Measurements from ENCODE around the gene C12orf76. TPM values are rescaled to one million over a fixed set of nuclear protein-coding genes. Genes with fewer than 3 reads are reported as not detected.

C12orf76 gene
- total and polyA plus RNA-seq, 4 donors, result 15.4 to 30.5 (median 23.9) TPM

DNA sequence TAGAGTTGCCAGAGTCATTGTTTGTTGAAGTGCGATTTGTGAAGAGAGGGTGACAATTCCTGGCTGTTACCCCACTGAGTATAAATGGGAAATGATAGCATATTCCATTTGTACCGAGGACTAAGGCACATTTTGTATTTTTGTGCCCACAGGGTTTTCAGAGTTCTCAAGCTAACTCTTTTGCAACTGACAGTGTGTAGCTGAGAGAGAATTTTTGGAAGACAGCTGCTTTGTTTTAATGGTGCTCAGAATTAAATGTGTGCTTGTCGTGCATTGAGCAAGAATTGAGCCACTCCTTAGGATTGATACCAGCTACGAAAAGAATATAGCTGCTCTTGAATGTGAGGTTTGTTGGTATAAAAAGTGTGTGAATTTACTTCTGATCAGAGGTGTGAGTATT, 27.4 kb downstream of the C12orf76 start:
- TF ChIP-seq, protein P1, sequence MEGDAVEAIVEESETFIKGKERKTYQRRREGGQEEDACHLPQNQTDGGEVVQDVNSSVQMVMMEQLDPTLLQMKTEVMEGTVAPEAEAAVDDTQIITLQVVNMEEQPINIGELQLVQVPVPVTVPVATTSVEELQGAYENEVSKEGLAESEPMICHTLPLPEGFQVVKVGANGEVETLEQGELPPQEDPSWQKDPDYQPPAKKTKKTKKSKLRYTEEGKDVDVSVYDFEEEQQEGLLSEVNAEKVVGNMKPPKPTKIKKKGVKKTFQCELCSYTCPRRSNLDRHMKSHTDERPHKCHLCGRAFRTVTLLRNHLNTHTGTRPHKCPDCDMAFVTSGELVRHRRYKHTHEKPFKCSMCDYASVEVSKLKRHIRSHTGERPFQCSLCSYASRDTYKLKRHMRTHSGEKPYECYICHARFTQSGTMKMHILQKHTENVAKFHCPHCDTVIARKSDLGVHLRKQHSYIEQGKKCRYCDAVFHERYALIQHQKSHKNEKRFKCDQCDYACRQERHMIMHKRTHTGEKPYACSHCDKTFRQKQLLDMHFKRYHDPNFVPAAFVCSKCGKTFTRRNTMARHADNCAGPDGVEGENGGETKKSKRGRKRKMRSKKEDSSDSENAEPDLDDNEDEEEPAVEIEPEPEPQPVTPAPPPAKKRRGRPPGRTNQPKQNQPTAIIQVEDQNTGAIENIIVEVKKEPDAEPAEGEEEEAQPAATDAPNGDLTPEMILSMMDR (IDR thresholded peaks at IDR 0.05; ENCODE audit: control extremely low read depth, extremely low read depth), result no peak
- Histone ChIP-seq H3K9ac (ENCODE audit: insufficient read depth in 1 of 2, low read length in 2 of 2) (peak overlapping the region in 1 of 2 donors; percentile 17), H3K27ac (ENCODE audit: low read depth in 1 of 2, low read length in 1 of 2) (no peak overlapping the region), H3K27me3 (ENCODE audit: control insufficient read depth in 3 of 3, insufficient read depth in 3 of 3, low read length in 2 of 3) (no peaks in the 10 kb centered on the region), H3K4me1 (ENCODE audit: control insufficient read depth in 5 of 5, insufficient read depth in 5 of 5, low read length in 5 of 5) (peaks cover 1 to 33% (median 6%) of the 10 kb centered on the region in 5 donors), H3K9me3 (ENCODE audit: control insufficient read depth in 4 of 4, insufficient read depth in 3 of 4, low read length in 3 of 4) (no peaks in the 10 kb centered on the region), H3K4me3 (no peak overlapping the region), H3K36me3 (ENCODE audit: control insufficient read depth in 4 of 4, insufficient read depth in 4 of 4, low read length in 4 of 4) (peaks cover 8 to 33% (median 24%) of the 10 kb centered on the region in 4 donors)
- 87% methylated on average over 4 of the region's 4 CpGs for WGBS, 2 donors
- DNase-seq (peak in 2 of 3 donors; percentile 50 to 72), ATAC-seq (ENCODE audit: insufficient read depth, low FRiP score) (no peak)

DNA sequence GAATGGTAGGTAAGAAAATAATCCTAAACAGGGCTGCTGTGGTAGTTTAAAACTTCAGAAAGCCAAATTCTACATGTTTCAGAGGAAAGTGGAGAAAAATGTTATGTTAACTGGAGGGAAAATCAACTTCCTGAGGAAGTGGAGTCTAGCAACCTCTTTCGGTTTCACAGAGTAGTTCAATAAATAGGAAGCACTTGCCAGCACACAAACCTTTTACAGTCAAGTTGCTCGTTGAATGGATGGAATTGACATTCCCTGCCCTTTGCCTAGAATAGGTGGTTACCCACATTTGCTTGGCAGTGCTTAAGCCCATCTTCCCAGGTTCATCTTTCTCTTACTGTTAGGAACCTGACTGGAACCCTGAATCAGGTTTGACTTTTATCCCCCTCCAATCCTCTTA, 33.2 kb downstream of the C12orf76 start:
- Histone ChIP-seq H3K4me1 (ENCODE audit: control insufficient read depth in 5 of 5, insufficient read depth in 5 of 5, low read length in 5 of 5) (peaks cover 0 to 1% (median 0%) of the 10 kb centered on the region in 5 donors), H3K27ac (ENCODE audit: low read depth in 1 of 2, low read length in 1 of 2) (no peak overlapping the region), H3K36me3 (ENCODE audit: control insufficient read depth in 4 of 4, insufficient read depth in 4 of 4, low read length in 4 of 4) (peaks cover 8 to 52% (median 28%) of the 10 kb centered on the region in 4 donors), H3K4me3 (no peak overlapping the region), H3K27me3 (ENCODE audit: control insufficient read depth in 3 of 3, insufficient read depth in 3 of 3, low read length in 2 of 3) (no peaks in the 10 kb centered on the region), H3K9ac (ENCODE audit: insufficient read depth in 1 of 2, low read length in 2 of 2) (no peak overlapping the region), H3K9me3 (ENCODE audit: control insufficient read depth in 4 of 4, insufficient read depth in 3 of 4, low read length in 3 of 4) (no peaks in the 10 kb centered on the region)
- DNase-seq (no peak), ATAC-seq (ENCODE audit: insufficient read depth, low FRiP score) (no peak)
- TF ChIP-seq, protein P1 (IDR thresholded peaks at IDR 0.05; ENCODE audit: control extremely low read depth, extremely low read depth), result no peak
- 8 to 28% methylated on average over 2 of the region's 2 CpGs for WGBS, 2 donors

DNA sequence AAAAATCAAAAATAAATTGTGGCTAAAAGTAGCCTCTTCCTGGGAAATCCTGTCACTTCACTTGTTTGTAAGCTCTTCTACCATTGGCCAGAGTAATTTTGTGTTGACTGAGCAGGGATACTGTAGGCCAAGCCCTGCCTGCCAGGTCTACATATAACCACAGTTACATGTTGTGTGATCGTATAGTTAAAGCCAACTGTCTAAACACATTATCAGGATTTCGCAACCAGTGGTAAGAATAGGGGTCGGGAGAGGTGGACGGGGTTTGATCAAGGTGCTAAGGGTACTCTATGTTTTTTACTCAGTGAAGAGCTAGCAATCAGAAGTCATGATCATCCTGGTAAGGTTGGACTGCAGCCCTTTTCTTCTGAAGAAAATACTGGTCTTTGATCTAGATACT, 35.7 kb downstream of the C12orf76 start:
- peaks cover 0 to 32% (median 16%) of the 10 kb centered on the region in 4 donors for H3K36me3 ChIP-seq (ENCODE audit: control insufficient read depth in 4 of 4, insufficient read depth in 4 of 4, low read length in 4 of 4)
- no peak for ATAC-seq (ENCODE audit: insufficient read depth, low FRiP score)
- 68 to 72% methylated on average over 4 of the region's 4 CpGs for WGBS, 2 donors

More for the DNA sequence above, 35.7 kb downstream of the C12orf76 start:
- Histone ChIP-seq H3K9ac (ENCODE audit: insufficient read depth in 1 of 2, low read length in 2 of 2) (no peak overlapping the region), H3K27ac (ENCODE audit: low read depth in 1 of 2, low read length in 1 of 2) (peak overlapping the region in 1 of 2 donors; percentile 14), H3K9me3 (ENCODE audit: control insufficient read depth in 4 of 4, insufficient read depth in 3 of 4, low read length in 3 of 4) (no peaks in the 10 kb centered on the region), H3K4me1 (ENCODE audit: control insufficient read depth in 5 of 5, insufficient read depth in 5 of 5, low read length in 5 of 5) (peaks cover 0 to 1% (median 0%) of the 10 kb centered on the region in 5 donors), H3K4me3 (no peak overlapping the region), H3K27me3 (ENCODE audit: control insufficient read depth in 3 of 3, insufficient read depth in 3 of 3, low read length in 2 of 3) (no peaks in the 10 kb centered on the region)
- DNase-seq, result no peak
- TF ChIP-seq, protein P1 (IDR thresholded peaks at IDR 0.05; ENCODE audit: control extremely low read depth, extremely low read depth), result no peak

Measured in lung (tissue), 12 donors.